Measurements from ENCODE around the gene ZNRF1.

GRCh38 chr16:75100603-75100990 is 101.8 kb downstream of the ZNRF1 start:
- TF ChIP-seq CTCF (IDR thresholded peaks at IDR 0.05), result no peak
- TF ChIP-seq POLR2A (IDR thresholded peaks at IDR 0.05), result no peak
